IMR-90 (cell line): ENCODE results near the gene HMX1. TPM values are rescaled to one million over a fixed set of nuclear protein-coding genes. Genes with fewer than 3 reads are reported as not detected.

Source experiments
- ATAC-seq: fragments of 200-7000 bp; cut with Tn5 transposase; 2 replicates; pipeline ENCODE4 v1.9.1; 2020; ENCODE audit warnings: low read depth, mild to moderate bottlenecking, moderate library complexity
- BruUV-seq: library from RNA; stranded (reverse); fragments of 400-500 nt; replicated peaks from 2 replicates; lab custom pipeline; 2021; lab: Mats Ljungman, UMichigan
- CTCF ChIA-PET: fragments of 300-600 bp; formaldehyde crosslinking; extraction: SDS; loops from one replicate; lab custom pipeline; 2021; ENCODE audit warnings: antibody characterized with exemption; lab: Yijun Ruan, JAX
- POLR2A ChIA-PET: fragments of 300-600 bp; sonication (Branson Sonifier 250); formaldehyde crosslinking; loops from one replicate; lab custom pipeline; 2022; ENCODE audit warnings: antibody characterized with exemption; ENCODE audit not compliant: unreplicated experiment; lab: Charles Lee
- DNase-seq: peaks from one replicate; pipeline ENCODE4 v3.0.0; 2013
- H2AFZ ChIP-seq: replicated peaks from 2 replicates; pipeline ENCODE3; 2013; ENCODE audit warnings: low read length, mild to moderate bottlenecking; ENCODE audit not compliant: poor library complexity
- H2AK5ac ChIP-seq: 2 replicates; pipeline ENCODE4 v1.6.1; 2013; ENCODE audit warnings: low read depth, low read length, inconsistent platforms
- H2AK9ac ChIP-seq: replicated peaks from 2 replicates; pipeline ENCODE3; 2013; ENCODE audit warnings: mild to moderate bottlenecking, low read depth, low read length, moderate library complexity; ENCODE audit not compliant: poor library complexity
- H2BK120ac ChIP-seq: 2 replicates; pipeline ENCODE4 v1.6.1; 2013; ENCODE audit warnings: low read depth, low read length, inconsistent platforms
- H2BK15ac ChIP-seq: 3 replicates; pipeline ENCODE4 v1.6.1; 2013; ENCODE audit warnings: low read depth, low read length, inconsistent platforms
- H2BK20ac ChIP-seq: 2 replicates; pipeline ENCODE4 v1.6.1; 2013; ENCODE audit warnings: low read depth, mild to moderate bottlenecking, inconsistent platforms, low read length, moderate library complexity
- H2BK5ac ChIP-seq: 2 replicates; pipeline ENCODE4 v1.6.1; 2013; ENCODE audit warnings: mild to moderate bottlenecking, low read depth, low read length, inconsistent platforms; ENCODE audit not compliant: poor library complexity, severe bottlenecking
- H3K14ac ChIP-seq: replicated peaks from 2 replicates; pipeline ENCODE4 v1.6.1; 2013; ENCODE audit warnings: low read depth, low read length, inconsistent platforms
- H3K18ac ChIP-seq: 2 replicates; pipeline ENCODE4 v1.6.1; 2013; ENCODE audit warnings: low read depth, low read length, control low read depth
- H3K23ac ChIP-seq: 2 replicates; pipeline ENCODE4 v1.6.1; 2013; ENCODE audit warnings: low read depth, low read length, inconsistent platforms
- H3K27ac ChIP-seq: 2 replicates; pipeline ENCODE4 v1.5.1; 2013; ENCODE audit warnings: mild to moderate bottlenecking, control low read depth, low read length; ENCODE audit not compliant: insufficient read depth
- H3K27me3 ChIP-seq: 2 replicates; pipeline ENCODE4 v1.6.1; 2013; ENCODE audit warnings: low read length; ENCODE audit not compliant: control insufficient read depth, insufficient read depth
- H3K36me3 ChIP-seq: 2 replicates; pipeline ENCODE4 v1.6.1; 2013; ENCODE audit warnings: low read length, mixed read lengths; ENCODE audit not compliant: control insufficient read depth, insufficient read depth
- H3K4ac ChIP-seq: 2 replicates; pipeline ENCODE4 v1.6.1; 2013; ENCODE audit warnings: low read depth, low read length, inconsistent platforms
- H3K4me1 ChIP-seq: 2 replicates; pipeline ENCODE4 v1.6.1; 2013; ENCODE audit warnings: low read length, mixed read lengths; ENCODE audit not compliant: control insufficient read depth, insufficient read depth
- H3K4me2 ChIP-seq: 2 replicates; pipeline ENCODE4 v1.6.1; 2013; ENCODE audit warnings: low read depth, mild to moderate bottlenecking, control low read depth, low read length, moderate library complexity
- H3K4me3 ChIP-seq: 2 replicates; pipeline ENCODE4 v1.5.1; 2013; ENCODE audit warnings: low read depth, mild to moderate bottlenecking, control low read depth, low read length, moderate library complexity; ENCODE audit not compliant: insufficient read depth
- H3K56ac ChIP-seq: 2 replicates; pipeline ENCODE4 v1.6.1; 2013; ENCODE audit warnings: low read length, inconsistent platforms; ENCODE audit not compliant: insufficient read depth; ENCODE audit errors: extremely low read depth
- H3K79me1 ChIP-seq, 2 experiments: 2 replicates each; pipeline ENCODE4 v1.6.1; 2013; ENCODE audit warnings: low read length in 2 of 2, inconsistent platforms in 1 of 2, low read depth in 1 of 2
- H3K9ac ChIP-seq: 2 replicates; pipeline ENCODE4 v1.6.1; 2013; ENCODE audit warnings: low read depth, low read length, control low read depth
- H3K9me1 ChIP-seq: 2 replicates; pipeline ENCODE4 v1.6.1; 2013; ENCODE audit warnings: low read length, inconsistent platforms; ENCODE audit not compliant: insufficient read depth
- H3K9me3 ChIP-seq: 2 replicates; pipeline ENCODE4 v1.6.1; 2013; ENCODE audit warnings: low read length; ENCODE audit not compliant: control insufficient read depth, insufficient read depth
- H4K20me1 ChIP-seq: 2 replicates; pipeline ENCODE4 v1.6.1; 2013; ENCODE audit warnings: low read length, inconsistent platforms; ENCODE audit not compliant: insufficient read depth
- H4K5ac ChIP-seq: 2 replicates; pipeline ENCODE4 v1.6.1; 2013; ENCODE audit warnings: mild to moderate bottlenecking, low read depth, low read length, control low read depth
- H4K8ac ChIP-seq, 2 experiments: 2 replicates each; pipeline ENCODE4 v1.6.1; 2013; ENCODE audit warnings: low read depth in 2 of 2, low read length in 2 of 2, control low read depth in 1 of 2, inconsistent platforms in 1 of 2
- H4K91ac ChIP-seq: 2 replicates; pipeline ENCODE4 v1.6.1; 2013; ENCODE audit warnings: low read depth, low read length, inconsistent platforms; ENCODE audit not compliant: insufficient read depth
- CHD1 ChIP-seq: IDR thresholded peaks from 2 replicates; pipeline ENCODE4 v1.6.1; 2012; ENCODE audit warnings: low read depth, low read length, improper control_type of control experiment
- CTCF ChIP-seq: conservative IDR thresholded peaks from 2 replicates; pipeline ENCODE4 v1.5.1; 2012; ENCODE audit warnings: mild to moderate bottlenecking, low read depth, low read length, improper control_type of control experiment
- NFE2L2 ChIP-seq: fragments of 150-350 bp; IDR thresholded peaks from 2 replicates; pipeline ENCODE4 v1.6.1; 2016; ENCODE audit warnings: low read depth, mild to moderate bottlenecking, low read length
- RCOR1 ChIP-seq: IDR thresholded peaks from 2 replicates; pipeline ENCODE4 v1.6.1; 2012; ENCODE audit warnings: mild to moderate bottlenecking, low read length, improper control_type of control experiment; ENCODE audit not compliant: insufficient replicate concordance
- USF2 ChIP-seq: fragments of 150-350 bp; IDR thresholded peaks from 2 replicates; pipeline ENCODE4 v1.6.1; 2017; ENCODE audit warnings: mild to moderate bottlenecking, antibody characterized with exemption, low read length, low read depth
- WGBS, 2 experiments: methylation state at CpG; one replicate each; pipeline versions ENCODE4 v1.1.5 to v1.1.7; 2013; ENCODE audit warnings: missing lambda C conversion rate in 2 of 2; ENCODE audit not compliant: insufficient read length in 1 of 2; ENCODE audit errors: extremely low coverage in 2 of 2; 5-methylcytosine and 5-hydroxymethylcytosine counted together
- dilution Hi-C: fragments of 300-500 bp; cut with HindIII; formaldehyde crosslinking; loops from one replicate; pipeline ENCODE4 v1.14.3; 2018; ENCODE audit warnings: low sequenced_read_pairs; ENCODE audit not compliant: unreplicated experiment
- in situ Hi-C: fragments of 300-500 bp; cut with MboI; formaldehyde crosslinking; loops from 3 replicates; pipeline ENCODE4 v1.14.3; 2019; ENCODE audit warnings: low sequenced_read_pairs, inconsistent platforms, mixed read lengths
- intact Hi-C: fragments of 100-400 bp; cut with micrococcal nuclease; formaldehyde crosslinking; loops from 2 replicates; pipeline ENCODE4 v1.10.0; 2022
- polyA plus RNA-seq, 3 experiments: library from polyadenylated mRNA; depleted of rRNA; stranded (reverse); fragments of >200 nt; gene quantifications; 2 replicates each; pipeline ENCODE4 v1.2.3, GENCODE V29; 2012; ENCODE audit warnings: low replicate concordance in 1 of 3
- total RNA-seq: library from RNA; depleted of rRNA; stranded (reverse); fragments of >200 nt; gene quantifications from 2 replicates; pipeline ENCODE4 v1.2.3, GENCODE V29; 2012

The HMX1 gene
- total and polyA plus RNA-seq, 2 of the 4 experiments (the other 2 are of a cell fraction), result not detected

GRCh38 chr4:8914461-8915171 is 43.0 kb upstream of the HMX1 start:
- H3K36me3 ChIP-seq, result no peaks in the 10 kb centered on the region
- TF ChIP-seq NFE2L2 (no peak), CTCF (no peak), USF2 (no peak), RCOR1 (no peak), CHD1 (no peak)
- H3K18ac ChIP-seq, result no peak overlapping the region
- dilution Hi-C loops, result no loop called here
- no TSS peak for BruUV-seq
- no peaks in the 10 kb centered on the region for H3K9me3 ChIP-seq
- ChIA-PET POLR2A (no interaction called here), CTCF (no interaction called here)
- H2AFZ ChIP-seq, result no peak overlapping the region
- no peaks in the 10 kb centered on the region for H3K27me3 ChIP-seq
- no peak overlapping the region for H2AK9ac ChIP-seq
- H2BK120ac ChIP-seq, result no peak overlapping the region
- H2BK5ac ChIP-seq, result no peak overlapping the region
- no peak overlapping the region for H3K9ac ChIP-seq
- H4K91ac ChIP-seq, result no peak overlapping the region
- no peaks in the 10 kb centered on the region for H4K20me1 ChIP-seq
- no peaks in the 10 kb centered on the region for H3K4me1 ChIP-seq
- no peak overlapping the region for H4K5ac ChIP-seq
- no peak overlapping the region for H3K27ac ChIP-seq
- no peaks in the 10 kb centered on the region for H3K9me1 ChIP-seq
- 66% methylated on average over 12 of the region's 29 CpGs; no CpG with 5 or more reads in 1 of the 2 experiments for WGBS, 2 experiments
- ATAC-seq (no peak), DNase-seq (no peak)
- H2AK5ac ChIP-seq, result no peak overlapping the region
- no peak overlapping the region for H2BK15ac ChIP-seq
- in situ Hi-C loops, result no loop called here
- no peak overlapping the region for H3K23ac ChIP-seq
- H3K4ac ChIP-seq, result no peak overlapping the region
- no peak overlapping the region for H3K56ac ChIP-seq
- no peak overlapping the region for H2BK20ac ChIP-seq
- H3K4me3 ChIP-seq, result no peak overlapping the region
- no peaks in the 10 kb centered on the region for H3K79me1 ChIP-seq
- H4K8ac ChIP-seq, result no peak overlapping the region
- no peak overlapping the region for H3K4me2 ChIP-seq
- intact Hi-C loops, result no loop called here
- H3K14ac ChIP-seq, result no peak overlapping the region
